Kidney (tissue), 14 donors: ENCODE measurements around the gene TADA2A. TPM values are rescaled to one million over a fixed set of nuclear protein-coding genes. Genes with fewer than 3 reads are reported as not detected.

Experiments used
- DNase-seq, 5 donors: peaks; one replicate each; pipeline ENCODE4 v3.0.0-alpha.2; 2013 to 2020
- FAIRE-seq: peaks from 2 replicates; lab custom pipeline; 2012; peaks lifted over from hg19 to GRCh38; lab: Jason Lieb, UNC
- H3K27ac ChIP-seq, 2 donors: one replicate each; pipeline ENCODE4 v1.7.0; 2013; ENCODE audit warnings: low read depth in 2 of 2, low read length in 2 of 2, inconsistent platforms in 1 of 2
- H3K27me3 ChIP-seq: one replicate; pipeline ENCODE4 v1.7.1; 2013; ENCODE audit warnings: low read length, inconsistent platforms; ENCODE audit not compliant: control insufficient read depth, insufficient read depth
- H3K36me3 ChIP-seq, 3 donors: one replicate each; pipeline versions ENCODE4 v1.7.0 to v1.7.1; 2013; ENCODE audit warnings: low read length in 3 of 3, control low read depth in 1 of 3, inconsistent platforms in 1 of 3; ENCODE audit not compliant: insufficient read depth in 3 of 3, control insufficient read depth in 2 of 3
- H3K4me1 ChIP-seq, 3 donors: one replicate each; pipeline versions ENCODE4 v1.7.0 to v1.7.1; 2013; ENCODE audit warnings: low read length in 3 of 3, inconsistent platforms in 1 of 3, low read depth in 1 of 3; ENCODE audit not compliant: control insufficient read depth in 2 of 3, insufficient read depth in 2 of 3
- H3K4me3 ChIP-seq, 3 donors: one replicate each; pipeline versions ENCODE4 v1.7.0 to v1.8.1; 2013; ENCODE audit warnings: low read length in 3 of 3, control low read depth in 1 of 3, inconsistent platforms in 1 of 3
- H3K9ac ChIP-seq, 3 donors: one replicate each; pipeline versions ENCODE4 v1.7.0 to v1.7.1; 2013; ENCODE audit warnings: low read length in 3 of 3, control low read depth in 1 of 3, inconsistent platforms in 1 of 3
- H3K9me3 ChIP-seq, 3 donors: one replicate each; pipeline versions ENCODE4 v1.7.0 to v1.7.1; 2013; ENCODE audit warnings: low read length in 3 of 3, control low read depth in 1 of 3, inconsistent platforms in 1 of 3; ENCODE audit not compliant: control insufficient read depth in 2 of 3, insufficient read depth in 1 of 3
- CTCF ChIP-seq: IDR thresholded peaks from 3 replicates; pipeline ENCODE4 v1.5.1; 2012; ENCODE audit warnings: mild to moderate bottlenecking, moderate library complexity, borderline replicate concordance; ENCODE audit not compliant: insufficient read depth; ENCODE audit errors: extremely low read depth
- intact Hi-C: fragments of 100-400 bp; cut with DNase I; formaldehyde crosslinking; loops from one replicate; pipeline ENCODE4 v1.11.1; 2022
- polyA plus RNA-seq: library from polyadenylated mRNA; stranded (reverse); fragments of 350-450 nt; fragmentation: Illumina TruSeq; extraction: RNeasy Lipid Tissue Mini Kit (QIAGEN cat#74804); gene quantifications from one replicate; pipeline ENCODE4 v1.2.3, GENCODE V29; 2014; ENCODE audit warnings: low read depth, low replicate concordance; ENCODE audit not compliant: insufficient read depth
- total RNA-seq: library from RNA; stranded (reverse); fragmentation: NEBNext Ultra II Directional; extraction: Animal tissue kit (Norgen Biotek cat#: 25700); gene quantifications from one replicate; pipeline ENCODE4 v1.2.1, GENCODE V29; 2021
- donor health status: control.
- donor health status: control.
- donor health status: control.
- donor health status: control.
- donor health status: control.
- donor health status: DM: yes; HTN: yes; CAD: no.
- donor health status: Normal renal cell carcinoma (clear cell type).

TADA2A gene
- total and polyA plus RNA-seq, 2 donors from 2014 or later = 6.6 to 26.0 TPM

DNA sequence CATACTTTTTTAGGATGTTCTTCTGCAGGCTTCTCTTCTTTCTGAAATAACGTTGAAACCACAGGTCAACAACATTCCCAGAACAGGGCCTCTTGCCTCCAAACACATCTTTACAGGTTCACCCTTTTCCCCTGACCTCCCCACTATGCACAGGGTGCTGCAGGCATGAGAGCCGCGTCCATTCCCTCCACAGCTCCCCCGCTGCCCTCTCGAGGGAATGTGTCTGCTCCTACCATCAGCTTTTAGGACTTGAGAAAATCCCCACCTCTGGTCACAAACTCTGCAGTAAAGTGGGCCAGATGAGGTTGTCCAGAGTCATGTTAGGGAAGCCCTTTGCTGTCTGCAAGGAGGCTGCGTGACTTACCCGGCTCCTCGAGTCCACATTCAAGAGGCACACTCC, 113.5 kb downstream of the TADA2A start:
- no peak overlapping the region for H3K4me3 ChIP-seq
- no peak for TF ChIP-seq CTCF
- H3K27me3 ChIP-seq = no peaks in the 10 kb centered on the region
- intact Hi-C loops = no loop called here
- DNase-seq (no peak), FAIRE-seq (no peak)
- no peak overlapping the region for H3K27ac ChIP-seq
- H3K36me3 ChIP-seq = peaks cover 2 to 50% (median 22%) of the 10 kb centered on the region in 3 donors
- H3K9me3 ChIP-seq = no peaks in the 10 kb centered on the region
- H3K4me1 ChIP-seq = no peaks in the 10 kb centered on the region
- H3K9ac ChIP-seq = no peak overlapping the region

GRCh38 chr17:37521821-37522220, 115.1 kb downstream of the TADA2A start:
- H3K36me3 ChIP-seq = peaks cover 2 to 50% (median 24%) of the 10 kb centered on the region in 3 donors
- no peak for TF ChIP-seq CTCF

DNA sequence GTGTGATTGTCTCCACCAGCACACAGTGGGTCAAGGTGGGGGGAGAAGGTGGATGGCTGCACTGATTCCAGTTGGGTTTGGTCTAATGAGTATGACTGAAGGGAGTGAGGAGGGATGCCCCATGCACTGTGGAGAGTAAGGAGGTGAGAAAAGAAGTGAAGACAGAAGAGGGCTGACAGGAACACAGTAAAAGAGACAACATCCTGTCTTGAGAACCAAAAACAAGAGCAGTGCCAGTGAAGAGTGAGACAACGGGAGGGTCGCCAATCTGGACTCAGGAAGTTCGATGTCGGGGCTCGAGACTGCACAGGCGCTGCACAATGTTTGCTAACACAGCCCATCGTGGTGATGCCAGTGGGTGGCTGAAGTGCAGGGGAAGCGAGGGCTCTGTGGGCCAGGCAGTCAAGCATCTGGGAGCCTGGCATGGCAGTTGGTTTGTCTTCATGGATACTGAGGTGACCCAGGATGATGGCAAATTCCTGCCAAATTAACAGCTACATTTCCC, 117.1 kb downstream of the TADA2A start:
- no peaks in the 10 kb centered on the region for H3K9me3 ChIP-seq
- no peak for FAIRE-seq
- no peak for TF ChIP-seq CTCF
- DNase-seq = no peak
- no peaks in the 10 kb centered on the region for H3K4me1 ChIP-seq
- no peaks in the 10 kb centered on the region for H3K27me3 ChIP-seq
- no peak overlapping the region for H3K4me3 ChIP-seq
- intact Hi-C loops = no loop called here
- no peak overlapping the region for H3K27ac ChIP-seq
- no peak overlapping the region for H3K9ac ChIP-seq
- H3K36me3 ChIP-seq = peaks cover 2 to 40% (median 24%) of the 10 kb centered on the region in 3 donors

More at GRCh38 chr17:37521821-37522220, 115.1 kb downstream of the TADA2A start:
- intact Hi-C loops = no loop called here
- H3K27me3 ChIP-seq = no peaks in the 10 kb centered on the region
- no peak for FAIRE-seq
- no peak overlapping the region for H3K27ac ChIP-seq
- H3K9ac ChIP-seq = no peak overlapping the region
- H3K9me3 ChIP-seq = no peaks in the 10 kb centered on the region
- H3K4me3 ChIP-seq = no peak overlapping the region
- no peaks in the 10 kb centered on the region for H3K4me1 ChIP-seq
- DNase-seq = no peak
